Measurements from ENCODE around the gene GJA1.

Gene GJA1

GRCh38 chr6:121482004-121482693, 46.7 kb downstream of the GJA1 start:
- no peaks in the 10 kb centered on the region for H3K36me3 ChIP-seq (ENCODE audit: control insufficient read depth, insufficient read depth, low read length)
- H3K4me3 ChIP-seq (ENCODE audit: low read length) = no peak overlapping the region
- peak; percentile 68 for DNase-seq
- H4K5ac ChIP-seq (ENCODE audit: low read length) = no peak overlapping the region
- no peak overlapping the region for H3K4me2 ChIP-seq (ENCODE audit: low read length)
- H2BK120ac ChIP-seq (ENCODE audit: low read depth, low read length) = no peak overlapping the region
- H3K79me2 ChIP-seq (ENCODE audit: control insufficient read depth, insufficient read depth, low read length) = no peaks in the 10 kb centered on the region
- H3K23ac ChIP-seq (ENCODE audit: low read length) = no peak overlapping the region
- H2BK5ac ChIP-seq (ENCODE audit: low read length) = no peak overlapping the region
- no CpG with 5 or more reads among the region's 6 CpGs for WGBS (ENCODE audit: extremely low coverage, insufficient coverage, low lambda C conversion rate)
- H2AK5ac ChIP-seq (ENCODE audit: low read length) = no peak overlapping the region
- H3K4me1 ChIP-seq (ENCODE audit: control insufficient read depth, low read depth, low read length) = peaks cover 2% of the 10 kb centered on the region
- H3K4ac ChIP-seq (ENCODE audit: low read depth, low read length) = no peak overlapping the region
- H3K79me1 ChIP-seq (ENCODE audit: low read length) = no peaks in the 10 kb centered on the region
- no peak overlapping the region for H3K27ac ChIP-seq (ENCODE audit: low read depth, low read length)
- no peak overlapping the region for H3K56ac ChIP-seq (ENCODE audit: low read length)
- H3K27me3 ChIP-seq (ENCODE audit: insufficient read depth, low read length, poor library complexity) = no peaks in the 10 kb centered on the region
- no peak overlapping the region for H3K18ac ChIP-seq (ENCODE audit: low read length)
- no peak overlapping the region for H3K9ac ChIP-seq (ENCODE audit: low read length)
- H4K8ac ChIP-seq (ENCODE audit: low read depth, low read length) = no peak overlapping the region
- H2BK15ac ChIP-seq (replicated peaks; ENCODE audit: low read depth) = no peak overlapping the region

GRCh38 chr6:121482751-121483150, 47.3 kb downstream of the GJA1 start:
- Histone ChIP-seq H4K5ac (ENCODE audit: low read length) (no peak overlapping the region), H3K4me1 (ENCODE audit: control insufficient read depth, low read depth, low read length) (peaks cover 2% of the 10 kb centered on the region), H3K18ac (ENCODE audit: low read length) (no peak overlapping the region), H2BK15ac (replicated peaks; ENCODE audit: low read depth) (no peak overlapping the region), H3K27ac (ENCODE audit: low read depth, low read length) (no peak overlapping the region), H3K36me3 (ENCODE audit: control insufficient read depth, insufficient read depth, low read length) (no peaks in the 10 kb centered on the region), H3K4me3 (ENCODE audit: low read length) (no peak overlapping the region), H2BK120ac (ENCODE audit: low read depth, low read length) (no peak overlapping the region), H3K4ac (ENCODE audit: low read depth, low read length) (no peak overlapping the region), H3K27me3 (ENCODE audit: insufficient read depth, low read length, poor library complexity) (no peaks in the 10 kb centered on the region), H3K9ac (ENCODE audit: low read length) (no peak overlapping the region), H3K79me2 (ENCODE audit: control insufficient read depth, insufficient read depth, low read length) (no peaks in the 10 kb centered on the region), H2BK5ac (ENCODE audit: low read length) (no peak overlapping the region), H3K23ac (ENCODE audit: low read length) (no peak overlapping the region), H3K79me1 (ENCODE audit: low read length) (no peaks in the 10 kb centered on the region), H4K8ac (ENCODE audit: low read depth, low read length) (no peak overlapping the region), H2AK5ac (ENCODE audit: low read length) (no peak overlapping the region), H3K4me2 (ENCODE audit: low read length) (no peak overlapping the region), H3K56ac (ENCODE audit: low read length) (no peak overlapping the region)
- DNase-seq = no peak

GRCh38 chr6:121485359-121485811, 49.9 kb downstream of the GJA1 start:
- Histone ChIP-seq H3K23ac (ENCODE audit: low read length) (no peak overlapping the region), H2AK5ac (ENCODE audit: low read length) (no peak overlapping the region), H3K4me1 (ENCODE audit: control insufficient read depth, low read depth, low read length) (peaks cover 3% of the 10 kb centered on the region), H2BK15ac (replicated peaks; ENCODE audit: low read depth) (peak overlapping the region; percentile 19), H3K4me3 (ENCODE audit: low read length) (no peak overlapping the region), H3K9ac (ENCODE audit: low read length) (no peak overlapping the region), H3K36me3 (ENCODE audit: control insufficient read depth, insufficient read depth, low read length) (no peaks in the 10 kb centered on the region), H3K56ac (ENCODE audit: low read length) (no peak overlapping the region), H3K79me1 (ENCODE audit: low read length) (no peaks in the 10 kb centered on the region), H3K79me2 (ENCODE audit: control insufficient read depth, insufficient read depth, low read length) (no peaks in the 10 kb centered on the region), H4K5ac (ENCODE audit: low read length) (no peak overlapping the region), H3K18ac (ENCODE audit: low read length) (no peak overlapping the region), H4K8ac (ENCODE audit: low read depth, low read length) (no peak overlapping the region), H3K27me3 (ENCODE audit: insufficient read depth, low read length, poor library complexity) (no peaks in the 10 kb centered on the region), H2BK120ac (ENCODE audit: low read depth, low read length) (no peak overlapping the region), H2BK5ac (ENCODE audit: low read length) (no peak overlapping the region), H3K4me2 (ENCODE audit: low read length) (no peak overlapping the region), H3K4ac (ENCODE audit: low read depth, low read length) (no peak overlapping the region), H3K27ac (ENCODE audit: low read depth, low read length) (no peak overlapping the region)
- no CpG with 5 or more reads among the region's 2 CpGs for WGBS (ENCODE audit: extremely low coverage, insufficient coverage, low lambda C conversion rate)
- peak; percentile 83 for DNase-seq

- Histone ChIP-seq H3K4ac (ENCODE audit: low read depth, low read length) (peak overlapping the region; percentile 70), H3K4me2 (ENCODE audit: low read length) (no peak overlapping the region), H4K5ac (ENCODE audit: low read length) (peak overlapping the region; percentile 68), H3K79me2 (ENCODE audit: control insufficient read depth, insufficient read depth, low read length) (no peaks in the 10 kb centered on the region), H2BK15ac (replicated peaks; ENCODE audit: low read depth) (peak overlapping the region; percentile 98), H4K8ac (ENCODE audit: low read depth, low read length) (no peak overlapping the region), H3K79me1 (ENCODE audit: low read length) (no peaks in the 10 kb centered on the region), H3K4me3 (ENCODE audit: low read length) (no peak overlapping the region), H3K56ac (ENCODE audit: low read length) (peak overlapping the region; percentile 86), H3K4me1 (ENCODE audit: control insufficient read depth, low read depth, low read length) (peaks cover 6% of the 10 kb centered on the region), H3K23ac (ENCODE audit: low read length) (no peak overlapping the region), H3K27ac (ENCODE audit: low read depth, low read length) (peak overlapping the region; percentile 91), H3K9ac (ENCODE audit: low read length) (peak overlapping the region; percentile 31), H3K36me3 (ENCODE audit: control insufficient read depth, insufficient read depth, low read length) (no peaks in the 10 kb centered on the region), H3K18ac (ENCODE audit: low read length) (peak overlapping the region; percentile 64), H3K27me3 (ENCODE audit: insufficient read depth, low read length, poor library complexity) (no peaks in the 10 kb centered on the region), H2AK5ac (ENCODE audit: low read length) (no peak overlapping the region), H2BK5ac (ENCODE audit: low read length) (peak overlapping the region; percentile 65), H2BK120ac (ENCODE audit: low read depth, low read length) (peak overlapping the region; percentile 38)
- peak; percentile 94 for DNase-seq
- WGBS (ENCODE audit: extremely low coverage, insufficient coverage, low lambda C conversion rate) = no CpG with 5 or more reads among the region's 1 CpG
Measured at GRCh38 chr6:121491576-121491975, 56.1 kb downstream of the GJA1 start.

GRCh38 chr6:121492536-121492935, 57.1 kb downstream of the GJA1 start:
- peak overlapping the region; percentile 46 for H2BK5ac ChIP-seq (ENCODE audit: low read length)
- H3K4ac ChIP-seq (ENCODE audit: low read depth, low read length) = peak overlapping the region; percentile 94
- no peaks in the 10 kb centered on the region for H3K36me3 ChIP-seq (ENCODE audit: control insufficient read depth, insufficient read depth, low read length)
- H3K18ac ChIP-seq (ENCODE audit: low read length) = peak overlapping the region; percentile 97
- peak overlapping the region; percentile 52 for H3K27ac ChIP-seq (ENCODE audit: low read depth, low read length)
- no peak overlapping the region for H4K8ac ChIP-seq (ENCODE audit: low read depth, low read length)
- H3K23ac ChIP-seq (ENCODE audit: low read length) = no peak overlapping the region
- H4K5ac ChIP-seq (ENCODE audit: low read length) = no peak overlapping the region
- peaks cover 6% of the 10 kb centered on the region for H3K4me1 ChIP-seq (ENCODE audit: control insufficient read depth, low read depth, low read length)
- H3K27me3 ChIP-seq (ENCODE audit: insufficient read depth, low read length, poor library complexity) = no peaks in the 10 kb centered on the region
- DNase-seq = no peak
- H2BK120ac ChIP-seq (ENCODE audit: low read depth, low read length) = peak overlapping the region; percentile 94
- no peak overlapping the region for H3K4me2 ChIP-seq (ENCODE audit: low read length)
- H2AK5ac ChIP-seq (ENCODE audit: low read length) = peak overlapping the region; percentile 29
- no CpG with 5 or more reads among the region's 1 CpG for WGBS (ENCODE audit: extremely low coverage, insufficient coverage, low lambda C conversion rate)
- no peak overlapping the region for H3K4me3 ChIP-seq (ENCODE audit: low read length)
- no peak overlapping the region for H3K9ac ChIP-seq (ENCODE audit: low read length)
- H3K79me2 ChIP-seq (ENCODE audit: control insufficient read depth, insufficient read depth, low read length) = no peaks in the 10 kb centered on the region
- no peaks in the 10 kb centered on the region for H3K79me1 ChIP-seq (ENCODE audit: low read length)
- H2BK15ac ChIP-seq (replicated peaks; ENCODE audit: low read depth) = peak overlapping the region; percentile 98
- H3K56ac ChIP-seq (ENCODE audit: low read length) = no peak overlapping the region

GRCh38 chr6:121497970-121498375, 62.5 kb downstream of the GJA1 start:
- no peaks in the 10 kb centered on the region for H3K79me2 ChIP-seq (ENCODE audit: control insufficient read depth, insufficient read depth, low read length)
- no peak overlapping the region for H4K5ac ChIP-seq (ENCODE audit: low read length)
- no peak overlapping the region for H3K4me3 ChIP-seq (ENCODE audit: low read length)
- H2AK5ac ChIP-seq (ENCODE audit: low read length) = no peak overlapping the region
- H3K9ac ChIP-seq (ENCODE audit: low read length) = no peak overlapping the region
- H3K27me3 ChIP-seq (ENCODE audit: insufficient read depth, low read length, poor library complexity) = no peaks in the 10 kb centered on the region
- H3K27ac ChIP-seq (ENCODE audit: low read depth, low read length) = no peak overlapping the region
- no peaks in the 10 kb centered on the region for H3K4me1 ChIP-seq (ENCODE audit: control insufficient read depth, low read depth, low read length)
- H3K56ac ChIP-seq (ENCODE audit: low read length) = no peak overlapping the region
- WGBS (ENCODE audit: extremely low coverage, insufficient coverage, low lambda C conversion rate) = no CpG with 5 or more reads among the region's 5 CpGs
- no peak overlapping the region for H4K8ac ChIP-seq (ENCODE audit: low read depth, low read length)
- no peak overlapping the region for H2BK5ac ChIP-seq (ENCODE audit: low read length)
- no peak overlapping the region for H2BK15ac ChIP-seq (replicated peaks; ENCODE audit: low read depth)
- H2BK120ac ChIP-seq (ENCODE audit: low read depth, low read length) = no peak overlapping the region
- no peak for DNase-seq
- no peaks in the 10 kb centered on the region for H3K79me1 ChIP-seq (ENCODE audit: low read length)
- no peak overlapping the region for H3K4ac ChIP-seq (ENCODE audit: low read depth, low read length)
- no peaks in the 10 kb centered on the region for H3K36me3 ChIP-seq (ENCODE audit: control insufficient read depth, insufficient read depth, low read length)
- no peak overlapping the region for H3K23ac ChIP-seq (ENCODE audit: low read length)
- no peak overlapping the region for H3K4me2 ChIP-seq (ENCODE audit: low read length)
- no peak overlapping the region for H3K18ac ChIP-seq (ENCODE audit: low read length)
